Subcutaneous abdominal adipose tissue (tissue), 5 donors: Measurements from ENCODE around the gene ALDH1L1.

ENCODE experiments used
- H3K27ac ChIP-seq: one replicate; pipeline ENCODE4 v1.7.0; 2013; ENCODE audit warnings: low read depth, mild to moderate bottlenecking, inconsistent platforms, low read length, moderate library complexity
- H3K27me3 ChIP-seq, 5 donors: one replicate each; pipeline ENCODE4 v1.7.0; 2013; ENCODE audit warnings: low read length in 5 of 5, inconsistent platforms in 1 of 5; ENCODE audit not compliant: control insufficient read depth in 5 of 5, insufficient read depth in 4 of 5
- H3K36me3 ChIP-seq, 5 donors: one replicate each; pipeline ENCODE4 v1.7.0; 2013; ENCODE audit warnings: low read length in 5 of 5; ENCODE audit not compliant: control insufficient read depth in 5 of 5, insufficient read depth in 5 of 5
- H3K4me1 ChIP-seq, 5 donors: one replicate each; pipeline ENCODE4 v1.7.0; 2013; ENCODE audit warnings: low read length in 5 of 5, mild to moderate bottlenecking in 3 of 5, moderate library complexity in 1 of 5; ENCODE audit not compliant: control insufficient read depth in 5 of 5, insufficient read depth in 5 of 5
- H3K4me3 ChIP-seq, 5 donors: one replicate each; pipeline ENCODE4 v1.7.0; 2013; ENCODE audit warnings: low read length in 5 of 5, low read depth in 1 of 5
- H3K9ac ChIP-seq, 5 donors: one replicate each; pipeline ENCODE4 v1.7.0; 2013; ENCODE audit warnings: low read length in 5 of 5, mild to moderate bottlenecking in 4 of 5, moderate library complexity in 3 of 5
- H3K9me3 ChIP-seq, 5 donors: one replicate each; pipeline ENCODE4 v1.7.0; 2013; ENCODE audit warnings: low read length in 5 of 5; ENCODE audit not compliant: control insufficient read depth in 5 of 5
- donor health status: healthy.
- donor health status: healthy.
- donor health status: healthy.
- donor health status: healthy.
- donor health status: healthy.

ALDH1L1 gene

DNA sequence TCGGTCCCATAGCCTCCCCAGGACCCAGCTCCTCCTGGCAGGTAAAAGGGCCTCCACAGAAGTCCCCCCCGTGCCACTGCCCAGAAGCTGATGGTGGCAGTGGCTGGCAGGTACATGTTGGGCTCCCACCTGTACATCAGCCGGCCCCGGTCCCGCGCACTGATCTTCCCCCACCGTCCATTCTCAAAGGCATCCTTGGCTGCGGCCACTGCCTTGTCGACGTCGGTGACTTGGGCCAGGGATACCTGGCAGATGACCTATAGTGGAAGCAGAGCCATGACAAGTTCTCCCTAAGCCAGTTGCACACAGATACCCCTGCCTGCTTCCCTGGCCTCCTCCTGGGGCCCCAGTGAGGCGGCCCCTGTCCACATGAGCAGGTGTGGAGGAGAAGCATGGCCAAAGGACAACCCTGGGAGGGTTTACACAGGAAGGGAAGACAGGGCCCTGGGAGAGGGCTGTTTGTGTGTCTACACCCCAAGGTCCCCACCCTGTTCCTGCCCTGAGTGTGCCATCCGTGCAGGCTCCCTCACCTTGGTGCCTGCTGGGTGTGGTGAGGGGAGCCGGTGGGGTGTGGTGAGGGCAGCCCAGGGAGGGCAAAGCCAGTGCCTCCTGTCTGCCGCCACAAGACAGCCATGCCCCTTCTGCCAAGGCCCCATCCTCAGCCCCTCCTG lies 44.8 kb downstream of the ALDH1L1 start:
- Histone ChIP-seq H3K4me3 (no peak overlapping the region), H3K36me3 (peaks cover 0 to 51% (median 19%) of the 10 kb centered on the region in 5 donors)

GRCh38 chr3:126135071-126135405 lies 45.3 kb downstream of the ALDH1L1 start:
- no peak overlapping the region for H3K9ac ChIP-seq
- H3K9me3 ChIP-seq: no peaks in the 10 kb centered on the region
- peaks cover 0 to 54% (median 19%) of the 10 kb centered on the region in 5 donors for H3K36me3 ChIP-seq
- peaks cover 0 to 5% (median 2%) of the 10 kb centered on the region in 5 donors for H3K4me1 ChIP-seq
- H3K27me3 ChIP-seq: peaks cover 0 to 5% (median 0%) of the 10 kb centered on the region in 5 donors
- no peak overlapping the region for H3K27ac ChIP-seq
- no peak overlapping the region for H3K4me3 ChIP-seq

More for the DNA sequence above, 44.8 kb downstream of the ALDH1L1 start:
- Histone ChIP-seq H3K9ac (no peak overlapping the region), H3K27ac (no peak overlapping the region), H3K9me3 (no peaks in the 10 kb centered on the region), H3K27me3 (peaks cover 0 to 5% (median 0%) of the 10 kb centered on the region in 5 donors), H3K4me1 (peaks cover 0 to 5% (median 2%) of the 10 kb centered on the region in 5 donors)

DNA sequence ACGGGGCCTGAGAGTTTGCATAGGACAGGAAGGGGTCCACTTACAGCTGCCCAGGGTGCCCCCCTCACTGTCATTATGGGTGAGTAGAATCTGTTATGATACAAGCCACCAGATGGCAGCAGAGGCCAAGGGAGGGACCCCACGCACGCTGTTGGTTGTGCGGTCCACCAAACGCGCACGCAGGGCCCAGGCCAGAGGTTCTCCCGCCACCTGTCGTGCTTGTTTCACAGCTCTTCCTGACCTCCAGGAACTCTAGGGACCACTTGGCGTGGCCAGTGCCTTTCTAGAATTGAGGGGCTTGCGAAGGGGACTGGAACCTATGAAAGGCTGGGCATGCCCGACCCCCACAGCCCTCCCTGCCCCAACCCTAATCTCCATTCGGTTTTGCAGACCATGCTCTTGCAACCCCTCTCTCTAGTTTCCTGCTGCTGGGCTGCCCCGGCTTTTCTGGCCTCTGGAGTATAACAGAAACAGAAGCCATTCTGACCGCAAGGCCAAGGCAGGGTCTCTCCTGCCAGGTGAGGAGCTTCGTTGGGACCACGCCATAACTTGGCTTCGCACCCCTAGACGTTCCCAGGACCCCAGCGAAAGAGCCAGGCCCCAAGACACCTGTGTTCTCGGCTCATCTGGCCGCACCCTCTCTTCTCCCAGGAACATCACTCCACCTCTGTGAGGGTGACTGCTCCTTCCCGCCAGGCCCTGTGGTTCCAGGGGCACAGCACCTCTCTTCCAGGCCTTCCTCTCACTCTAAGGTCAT lies 46.0 kb downstream of the ALDH1L1 start:
- Histone ChIP-seq H3K27ac (no peak overlapping the region), H3K9ac (no peak overlapping the region), H3K4me3 (no peak overlapping the region), H3K36me3 (peaks cover 0 to 54% (median 19%) of the 10 kb centered on the region in 5 donors), H3K27me3 (peaks cover 0 to 5% (median 0%) of the 10 kb centered on the region in 5 donors), H3K4me1 (peaks cover 0 to 12% (median 3%) of the 10 kb centered on the region in 5 donors), H3K9me3 (no peaks in the 10 kb centered on the region)

- peaks cover 0 to 54% (median 19%) of the 10 kb centered on the region in 5 donors for H3K36me3 ChIP-seq
- no peak overlapping the region for H3K4me3 ChIP-seq
- H3K9ac ChIP-seq: no peak overlapping the region
- peaks cover 0 to 5% (median 0%) of the 10 kb centered on the region in 5 donors for H3K27me3 ChIP-seq
- H3K9me3 ChIP-seq: no peaks in the 10 kb centered on the region
- H3K4me1 ChIP-seq: peaks cover 2 to 18% (median 7%) of the 10 kb centered on the region in 5 donors
- no peak overlapping the region for H3K27ac ChIP-seq
These were observed 46.8 kb downstream of the ALDH1L1 start for GRCh38 chr3:126133606-126134005.

GRCh38 chr3:126132751-126133511 lies 47.5 kb downstream of the ALDH1L1 start:
- H3K4me1 ChIP-seq: peaks cover 2 to 18% (median 7%) of the 10 kb centered on the region in 5 donors
- peaks cover 0 to 54% (median 19%) of the 10 kb centered on the region in 5 donors for H3K36me3 ChIP-seq
- H3K4me3 ChIP-seq: no peak overlapping the region
- H3K27me3 ChIP-seq: peaks cover 0 to 5% (median 0%) of the 10 kb centered on the region in 5 donors
- no peak overlapping the region for H3K9ac ChIP-seq
- no peak overlapping the region for H3K27ac ChIP-seq
- no peaks in the 10 kb centered on the region for H3K9me3 ChIP-seq

GRCh38 chr3:126131881-126132750 lies 48.3 kb downstream of the ALDH1L1 start:
- H3K4me3 ChIP-seq: no peak overlapping the region
- no peak overlapping the region for H3K27ac ChIP-seq
- peaks cover 0 to 50% (median 16%) of the 10 kb centered on the region in 5 donors for H3K36me3 ChIP-seq
- H3K9me3 ChIP-seq: no peaks in the 10 kb centered on the region
- peaks cover 2 to 18% (median 7%) of the 10 kb centered on the region in 5 donors for H3K4me1 ChIP-seq
- H3K27me3 ChIP-seq: peaks cover 0 to 2% (median 0%) of the 10 kb centered on the region in 5 donors
- H3K9ac ChIP-seq: no peak overlapping the region

GRCh38 chr3:126130981-126131745 lies 49.2 kb downstream of the ALDH1L1 start:
- H3K9ac ChIP-seq: no peak overlapping the region
- peaks cover 0 to 44% (median 16%) of the 10 kb centered on the region in 5 donors for H3K36me3 ChIP-seq
- H3K27ac ChIP-seq: no peak overlapping the region
- H3K4me3 ChIP-seq: no peak overlapping the region
- peaks cover 2 to 18% (median 7%) of the 10 kb centered on the region in 5 donors for H3K4me1 ChIP-seq
- no peaks in the 10 kb centered on the region for H3K9me3 ChIP-seq
- H3K27me3 ChIP-seq: no peaks in the 10 kb centered on the region

GRCh38 chr3:126130081-126130855 lies 50.1 kb downstream of the ALDH1L1 start:
- Histone ChIP-seq H3K4me3 (no peak overlapping the region), H3K9ac (no peak overlapping the region), H3K27me3 (no peaks in the 10 kb centered on the region), H3K4me1 (peaks cover 2 to 18% (median 7%) of the 10 kb centered on the region in 5 donors), H3K27ac (no peak overlapping the region), H3K9me3 (no peaks in the 10 kb centered on the region), H3K36me3 (peaks cover 0 to 39% (median 9%) of the 10 kb centered on the region in 5 donors)
